Upper lobe of left lung (tissue), 6 donors: ENCODE measurements around the gene ITGAX. TPM values are rescaled to one million over a fixed set of nuclear protein-coding genes. Genes with fewer than 3 reads are reported as not detected.
A peak's percentile ranks its signal among the peaks of the same experiment; 100 is the strongest.

Experiments
- ATAC-seq, 2 donors: fragments of 200-7000 bp; cut with Tn5 transposase; one replicate each; pipeline ENCODE4 v1.9.1; 2022; ENCODE audit warnings: mild to moderate bottlenecking in 2 of 2, moderate library complexity in 2 of 2; ENCODE audit not compliant: low FRiP score in 2 of 2
- DNase-seq, 2 donors: peaks; one replicate each; pipeline ENCODE4 v3.0.0-alpha.2; 2019 to 2020
- H3K27ac ChIP-seq, 4 donors: fragments of 200-600 bp; sonication (generic); one replicate each; pipeline ENCODE4 v1.5.1; 2016 to 2019
- H3K27me3 ChIP-seq, 4 donors: fragments of 200-600 bp; sonication (generic); one replicate each; pipeline ENCODE4 v1.5.1; 2017 to 2019
- H3K36me3 ChIP-seq, 4 donors: fragments of 200-600 bp; sonication (generic); one replicate each; pipeline ENCODE4 v1.5.1; 2016 to 2019
- H3K4me1 ChIP-seq, 4 donors: fragments of 200-600 bp; sonication (generic); one replicate each; pipeline ENCODE4 v1.5.1; 2018 to 2019
- H3K4me3 ChIP-seq, 4 donors: fragments of 200-600 bp; sonication (generic); one replicate each; pipeline ENCODE4 v1.5.1; 2017 to 2019; ENCODE audit warnings: mild to moderate bottlenecking in 2 of 4, moderate library complexity in 1 of 4
- H3K9me3 ChIP-seq, 4 donors: fragments of 200-600 bp; sonication (generic); one replicate each; pipeline ENCODE4 v1.5.1; 2018 to 2019
- CTCF ChIP-seq, 6 experiments: fragments of 450-650 bp in 4 of 6; fragments of 200-600 bp in 2 of 6; sonication (generic) in 2 of 6; IDR thresholded peaks; one replicate each; pipeline ENCODE4 v1.5.1; 2016 to 2019; ENCODE audit warnings: antibody characterized with exemption in 6 of 6
- EP300 ChIP-seq, 4 donors: sonication (generic); formaldehyde crosslinking; IDR thresholded peaks; one replicate each; pipeline ENCODE4 v1.5.1; 2017; ENCODE audit warnings: antibody characterized with exemption in 4 of 4, control low read depth in 2 of 4
- POLR2A ChIP-seq, 4 donors: fragments of 450-650 bp; IDR thresholded peaks; one replicate each; pipeline ENCODE4 v1.5.1; 2016 to 2017; ENCODE audit warnings: antibody characterized with exemption in 4 of 4, mild to moderate bottlenecking in 2 of 4
- POLR2AphosphoS5 ChIP-seq, 2 donors: sonication (generic); formaldehyde crosslinking; IDR thresholded peaks; one replicate each; pipeline ENCODE4 v1.5.1; 2017; ENCODE audit warnings: antibody characterized with exemption in 2 of 2
- WGBS, 2 donors: methylation state at CpG; one replicate each; pipeline ENCODE4 v1.1.5; 2017 to 2018; 5-methylcytosine and 5-hydroxymethylcytosine counted together
- total RNA-seq, 6 donors: library from RNA; depleted of rRNA in 4 of 6; stranded (reverse); fragments of >200 nt in 4 of 6; gene quantifications; one replicate each; pipeline versions ENCODE4 v1.1.0 to v1.2.1, GENCODE V29; 2016 to 2021
- donor health status: DM: no; HTN: no; CAD: no; lungs with moderate emphysema.
- donor health status: DM: no; HTN: yes; CAD: no; lungs with severe emphysema.

ITGAX gene
- total RNA-seq, 6 donors from 2014 or later, result 24.0 to 318 (median 134) TPM

GRCh38 chr16:31352376-31353115 lies 2.4 kb upstream of the ITGAX start:
- Histone ChIP-seq H3K27me3 (no peaks in the 10 kb centered on the region), H3K4me1 (no peaks in the 10 kb centered on the region), H3K36me3 (no peaks in the 10 kb centered on the region), H3K9me3 (no peaks in the 10 kb centered on the region), H3K4me3 (no peak overlapping the region), H3K27ac (peak overlapping the region; percentile 73 to 90 (median 86))
- TF ChIP-seq EP300 (IDR thresholded peaks at IDR 0.05) (no peak), CTCF (IDR thresholded peaks at IDR 0.05) (no peak), POLR2AphosphoS5 (IDR thresholded peaks at IDR 0.05) (no peak), POLR2A (IDR thresholded peaks at IDR 0.05) (no peak)
- DNase-seq, result peak; percentile 55 to 65
- WGBS, 2 donors, result 81 to 83% methylated on average over 21 to 22 of the region's 22 CpGs
- peak in 1 of 2 donors; percentile 65 for ATAC-seq

- ATAC-seq (no peak), DNase-seq (peak in 1 of 2 donors; percentile 40)
- no peaks in the 10 kb centered on the region for H3K36me3 ChIP-seq
- WGBS, 2 donors, result 57 to 72% methylated on average over 11 to 14 of the region's 14 CpGs
- no peak for TF ChIP-seq POLR2A (IDR thresholded peaks at IDR 0.05)
- no peak for TF ChIP-seq CTCF (IDR thresholded peaks at IDR 0.05)
- TF ChIP-seq POLR2AphosphoS5 (IDR thresholded peaks at IDR 0.05), result no peak
- TF ChIP-seq EP300 (IDR thresholded peaks at IDR 0.05), result no peak
- peak overlapping the region; percentile 76 to 87 (median 82) for H3K27ac ChIP-seq
- H3K4me3 ChIP-seq, result peak overlapping the region in 3 of 4 donors; percentile 26 to 44 (median 30)
- H3K27me3 ChIP-seq, result no peaks in the 10 kb centered on the region
- H3K9me3 ChIP-seq, result no peaks in the 10 kb centered on the region
- no peaks in the 10 kb centered on the region for H3K4me1 ChIP-seq
These were observed 590 bp downstream of the ITGAX start for GRCh38 chr16:31355431-31356100.

- TF ChIP-seq POLR2AphosphoS5 (IDR thresholded peaks at IDR 0.05) (no peak), POLR2A (IDR thresholded peaks at IDR 0.05) (no peak), CTCF (IDR thresholded peaks at IDR 0.05) (no peak), EP300 (IDR thresholded peaks at IDR 0.05) (no peak)
- DNase-seq, result peak in 1 of 2 donors; percentile 81
- Histone ChIP-seq H3K27ac (peak overlapping the region in 2 of 4 donors; percentile 26 to 87), H3K36me3 (no peaks in the 10 kb centered on the region), H3K4me3 (peak overlapping the region in 3 of 4 donors; percentile 26 to 44 (median 30)), H3K9me3 (no peaks in the 10 kb centered on the region), H3K4me1 (no peaks in the 10 kb centered on the region), H3K27me3 (no peaks in the 10 kb centered on the region)
- WGBS, 2 donors, result 62 to 64% methylated on average over 16 to 20 of the region's 28 CpGs
- no peak for ATAC-seq
These were observed 1.8 kb downstream of the ITGAX start for GRCh38 chr16:31356566-31357323.

GRCh38 chr16:31357324-31358109 lies 2.5 kb downstream of the ITGAX start:
- H3K27me3 ChIP-seq, result no peaks in the 10 kb centered on the region
- ATAC-seq (no peak), DNase-seq (peak in 1 of 2 donors; percentile 58)
- TF ChIP-seq EP300 (IDR thresholded peaks at IDR 0.05) (no peak), POLR2AphosphoS5 (IDR thresholded peaks at IDR 0.05) (no peak), CTCF (IDR thresholded peaks at IDR 0.05) (peak in 1 of 6 experiments; percentile 8)
- WGBS, 2 donors, result 65 to 71% methylated on average over 16 to 18 of the region's 18 CpGs
- no peaks in the 10 kb centered on the region for H3K9me3 ChIP-seq
- H3K4me1 ChIP-seq, result no peaks in the 10 kb centered on the region
- H3K36me3 ChIP-seq, result no peaks in the 10 kb centered on the region
- H3K27ac ChIP-seq, result peak overlapping the region in 2 of 4 donors; percentile 26 to 87
- peak overlapping the region in 3 of 4 donors; percentile 26 to 44 (median 30) for H3K4me3 ChIP-seq
